BLaER1 (cell line): Measurements from ENCODE around the gene FBXL4.

Experiments used
- H3K27ac ChIP-seq: shearing (Covaris generic); formaldehyde crosslinking; 2 replicates; pipeline ENCODE4 v1.8.1; 2022
- H3K27me3 ChIP-seq: shearing (Covaris generic); formaldehyde crosslinking; 2 replicates; pipeline ENCODE4 v1.8.1; 2022
- H3K36me3 ChIP-seq: shearing (Covaris generic); formaldehyde crosslinking; 2 replicates; pipeline ENCODE4 v1.8.1; 2022
- H3K4me1 ChIP-seq: shearing (Covaris generic); formaldehyde crosslinking; 2 replicates; pipeline ENCODE4 v1.8.1; 2022
- H3K4me2 ChIP-seq: shearing (Covaris generic); formaldehyde crosslinking; 2 replicates; pipeline ENCODE4 v1.8.1; 2022
- H3K4me3 ChIP-seq: shearing (Covaris generic); formaldehyde crosslinking; 2 replicates; pipeline ENCODE4 v1.8.1; 2022
- H3K9ac ChIP-seq: shearing (Covaris generic); formaldehyde crosslinking; 2 replicates; pipeline ENCODE4 v1.8.1; 2022
- H3K9me3 ChIP-seq: shearing (Covaris generic); formaldehyde crosslinking; 2 replicates; pipeline ENCODE4 v1.8.1; 2022
- H4K20me1 ChIP-seq: shearing (Covaris generic); formaldehyde crosslinking; 2 replicates; pipeline ENCODE4 v1.8.1; 2022
- Cebpa-rat ChIP-seq: shearing (Covaris generic); IDR thresholded peaks from 2 replicates; pipeline ENCODE4 v1.8.1; 2022

Gene FBXL4

DNA sequence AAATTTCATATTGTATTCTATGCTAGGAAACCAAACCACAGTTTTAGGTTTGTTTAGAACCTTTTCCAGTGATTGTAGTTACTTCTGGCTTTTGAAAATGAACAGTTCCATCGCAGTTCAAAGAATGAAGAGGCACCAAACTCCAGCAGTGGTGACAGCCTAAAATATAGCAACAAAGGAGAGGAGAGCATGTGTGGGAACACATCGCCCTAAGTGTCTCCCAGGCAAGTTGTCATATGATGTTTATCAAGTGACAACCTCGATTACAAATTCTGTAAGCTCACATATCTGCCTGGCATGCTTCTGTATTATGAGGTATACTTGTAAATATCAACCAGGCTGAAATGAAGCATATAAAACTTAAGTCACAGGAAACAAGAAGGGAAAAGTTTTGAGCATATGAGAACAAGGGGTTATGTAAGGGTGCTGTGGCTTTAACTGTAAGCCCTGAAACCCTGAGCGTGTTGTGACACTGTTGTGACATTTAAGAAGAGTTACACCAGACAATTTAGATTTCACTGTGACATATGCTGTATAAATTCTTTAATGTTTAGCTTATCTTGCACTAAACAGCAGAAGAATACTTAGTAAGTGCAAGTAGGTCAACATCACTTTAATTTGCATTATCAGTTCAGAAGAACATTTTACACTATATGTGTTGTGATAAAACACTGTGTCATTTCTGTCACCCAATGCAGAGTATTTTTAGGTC lies 29.1 kb upstream of the FBXL4 start:
- no peaks in the 10 kb centered on the region for H3K9me3 ChIP-seq
- H3K36me3 ChIP-seq, result no peaks in the 10 kb centered on the region
- H3K27me3 ChIP-seq, result no peaks in the 10 kb centered on the region
- H3K27ac ChIP-seq, result no peak overlapping the region
- H3K4me3 ChIP-seq, result no peak overlapping the region
- no peaks in the 10 kb centered on the region for H4K20me1 ChIP-seq
- no peak for TF ChIP-seq Cebpa-rat
- H3K4me2 ChIP-seq, result no peak overlapping the region
- H3K9ac ChIP-seq, result no peak overlapping the region
- peaks cover 10% of the 10 kb centered on the region for H3K4me1 ChIP-seq

DNA sequence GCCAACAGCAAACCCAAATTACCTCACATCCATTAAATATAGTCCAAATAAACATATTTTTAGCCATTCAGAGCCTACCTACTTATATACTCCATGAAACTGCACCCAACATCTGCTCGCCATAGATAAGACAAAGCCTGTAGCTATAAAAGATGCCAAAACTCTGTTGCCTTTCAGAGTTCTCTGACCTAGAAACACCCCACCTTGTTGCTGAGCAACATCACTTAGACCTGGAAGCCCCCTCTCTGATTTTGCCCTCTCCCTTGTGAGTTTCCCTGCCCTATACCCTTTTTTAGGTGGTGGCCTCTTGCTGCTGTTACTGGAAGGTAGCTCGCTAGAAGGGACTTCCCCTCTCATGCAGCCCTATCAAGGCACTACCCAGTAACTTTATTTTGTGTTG lies 27.7 kb upstream of the FBXL4 start:
- Histone ChIP-seq H3K27me3 (no peaks in the 10 kb centered on the region), H3K36me3 (no peaks in the 10 kb centered on the region), H4K20me1 (no peaks in the 10 kb centered on the region), H3K4me3 (no peak overlapping the region), H3K9ac (no peak overlapping the region), H3K4me2 (no peak overlapping the region), H3K27ac (no peak overlapping the region), H3K9me3 (no peaks in the 10 kb centered on the region), H3K4me1 (peaks cover 10% of the 10 kb centered on the region)
- TF ChIP-seq Cebpa-rat, result no peak

DNA sequence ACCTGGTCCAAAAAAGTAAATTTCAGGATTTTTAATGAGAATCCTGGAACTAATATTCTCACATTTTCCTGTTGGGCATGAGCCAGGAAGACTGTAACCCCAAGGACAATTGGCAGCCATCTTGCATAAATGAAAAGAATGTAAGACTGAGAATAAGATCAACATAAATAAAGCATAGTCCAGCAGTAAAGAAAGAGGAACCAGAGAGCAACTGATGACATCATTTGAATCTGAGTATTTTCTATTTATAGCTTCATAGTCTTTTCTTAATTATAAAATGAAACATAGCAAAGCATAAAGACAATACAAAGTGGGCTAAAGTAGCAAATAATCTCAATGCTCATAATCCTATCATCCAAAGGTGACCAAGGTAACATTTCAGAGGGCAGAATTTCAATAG lies 26.6 kb upstream of the FBXL4 start:
- Histone ChIP-seq H3K4me3 (no peak overlapping the region), H3K9ac (no peak overlapping the region), H3K4me1 (peaks cover 10% of the 10 kb centered on the region), H4K20me1 (no peaks in the 10 kb centered on the region), H3K27ac (no peak overlapping the region), H3K36me3 (no peaks in the 10 kb centered on the region), H3K27me3 (no peaks in the 10 kb centered on the region), H3K4me2 (no peak overlapping the region), H3K9me3 (no peaks in the 10 kb centered on the region)
- no peak for TF ChIP-seq Cebpa-rat

DNA sequence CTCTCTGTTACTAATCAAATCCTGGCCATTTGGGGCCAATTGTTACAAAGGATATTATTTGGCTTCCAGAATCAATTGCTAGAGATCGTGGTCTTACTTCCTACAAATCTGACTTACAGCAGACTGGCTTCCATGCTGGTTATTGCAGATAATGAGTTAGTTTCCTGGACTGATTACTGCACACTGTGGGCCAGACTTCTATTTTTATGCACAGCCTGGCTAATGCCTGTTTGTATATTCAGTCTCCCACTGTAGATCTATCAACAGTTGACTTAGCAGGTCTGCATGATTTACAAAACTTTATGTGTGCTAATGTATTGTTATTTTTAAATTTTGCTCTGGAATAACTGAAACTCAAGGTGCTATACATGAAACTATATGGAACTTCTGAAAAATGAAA lies 25.8 kb upstream of the FBXL4 start:
- Histone ChIP-seq H3K27ac (no peak overlapping the region), H4K20me1 (no peaks in the 10 kb centered on the region), H3K36me3 (no peaks in the 10 kb centered on the region), H3K4me3 (no peak overlapping the region), H3K4me1 (peaks cover 4% of the 10 kb centered on the region), H3K9me3 (no peaks in the 10 kb centered on the region), H3K27me3 (no peaks in the 10 kb centered on the region), H3K9ac (no peak overlapping the region), H3K4me2 (no peak overlapping the region)
- TF ChIP-seq Cebpa-rat, result no peak

DNA sequence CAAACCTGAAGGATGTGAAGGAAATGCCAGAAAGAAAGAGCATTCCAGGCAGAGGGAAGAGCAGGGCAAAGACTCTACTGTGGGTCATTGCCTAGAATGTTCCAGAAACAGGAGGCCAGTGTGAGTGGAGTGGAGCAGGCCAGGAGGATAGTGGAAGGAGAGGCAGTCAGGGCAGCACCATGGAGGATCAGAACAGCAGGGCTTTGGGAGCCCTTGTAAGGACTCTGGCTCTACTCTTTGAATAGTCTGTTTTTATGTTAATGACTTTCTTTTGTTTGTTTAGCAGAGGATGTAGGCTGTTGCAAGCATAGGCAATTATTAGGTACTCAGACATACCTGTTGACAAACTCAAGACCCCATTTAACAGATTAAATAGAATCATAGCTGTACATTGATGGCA lies 23.6 kb upstream of the FBXL4 start:
- no peak overlapping the region for H3K4me2 ChIP-seq
- no peak overlapping the region for H3K4me3 ChIP-seq
- H3K4me1 ChIP-seq, result no peaks in the 10 kb centered on the region
- no peak overlapping the region for H3K9ac ChIP-seq
- no peaks in the 10 kb centered on the region for H3K27me3 ChIP-seq
- no peak overlapping the region for H3K27ac ChIP-seq
- no peak for TF ChIP-seq Cebpa-rat
- no peaks in the 10 kb centered on the region for H3K36me3 ChIP-seq
- no peaks in the 10 kb centered on the region for H4K20me1 ChIP-seq
- H3K9me3 ChIP-seq, result no peaks in the 10 kb centered on the region

DNA sequence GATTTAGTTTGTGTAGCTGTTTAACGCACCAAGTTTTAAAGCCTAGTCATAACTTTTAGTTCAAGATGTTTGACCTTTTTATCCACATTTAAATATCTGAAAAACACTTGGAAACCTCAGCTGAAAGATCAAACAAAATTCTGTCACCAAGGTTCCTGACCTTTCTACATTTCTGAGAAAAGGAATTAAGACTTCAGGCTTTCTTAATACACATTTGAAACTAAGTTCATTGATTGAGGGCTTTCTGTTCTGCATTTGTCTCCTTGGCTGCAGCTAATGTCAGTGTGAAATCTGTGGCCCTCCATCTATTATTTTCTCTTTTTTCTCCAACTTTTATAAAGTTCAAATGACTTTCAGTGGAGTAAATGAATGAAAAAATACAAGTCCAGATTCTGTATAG lies 22.7 kb upstream of the FBXL4 start:
- no peak for TF ChIP-seq Cebpa-rat
- Histone ChIP-seq H3K27me3 (no peaks in the 10 kb centered on the region), H3K9me3 (no peaks in the 10 kb centered on the region), H3K4me2 (no peak overlapping the region), H3K36me3 (no peaks in the 10 kb centered on the region), H3K4me3 (no peak overlapping the region), H3K9ac (no peak overlapping the region), H4K20me1 (no peaks in the 10 kb centered on the region), H3K4me1 (no peaks in the 10 kb centered on the region), H3K27ac (no peak overlapping the region)

DNA sequence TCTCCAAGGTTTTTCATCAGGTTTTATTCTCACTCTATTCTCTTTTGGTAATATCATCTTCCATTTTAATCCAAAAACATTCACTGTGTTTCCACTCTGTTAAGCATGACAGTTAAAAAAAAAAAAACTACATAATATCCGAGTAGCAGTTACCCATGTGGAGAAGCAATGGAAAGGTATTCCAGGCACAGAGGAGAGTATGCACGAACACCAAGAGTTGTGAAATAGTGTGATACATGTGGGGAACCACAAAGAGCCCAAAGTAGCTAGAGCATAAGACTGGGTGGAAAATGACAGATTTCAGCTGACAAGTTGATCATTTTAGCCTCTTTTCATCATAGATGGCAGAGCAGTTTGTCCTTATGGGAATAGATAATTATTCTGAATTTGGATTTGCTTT lies 19.9 kb upstream of the FBXL4 start:
- no peaks in the 10 kb centered on the region for H3K27me3 ChIP-seq
- H3K4me3 ChIP-seq, result no peak overlapping the region
- H3K4me1 ChIP-seq, result no peaks in the 10 kb centered on the region
- no peak overlapping the region for H3K4me2 ChIP-seq
- H3K27ac ChIP-seq, result no peak overlapping the region
- H3K9me3 ChIP-seq, result no peaks in the 10 kb centered on the region
- H4K20me1 ChIP-seq, result no peaks in the 10 kb centered on the region
- no peak for TF ChIP-seq Cebpa-rat
- no peak overlapping the region for H3K9ac ChIP-seq
- no peaks in the 10 kb centered on the region for H3K36me3 ChIP-seq

DNA sequence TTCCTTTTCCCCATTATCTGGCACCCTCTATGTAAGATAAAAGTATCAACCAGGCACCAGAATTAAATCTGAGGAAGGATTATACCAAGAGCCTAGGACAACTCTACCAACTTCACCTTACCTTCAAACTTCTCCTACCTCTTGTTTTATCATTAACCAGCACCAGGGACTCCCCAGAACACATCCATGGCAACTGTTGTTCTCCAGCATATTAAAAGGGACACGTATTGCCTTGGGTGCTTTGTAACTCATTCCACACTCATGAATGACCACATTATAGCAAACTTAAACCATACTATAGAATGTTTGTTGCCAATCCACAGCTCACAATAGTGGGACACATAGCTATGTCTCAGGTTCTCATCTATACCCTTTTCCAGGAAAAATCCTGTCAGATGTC lies 11.9 kb upstream of the FBXL4 start:
- Histone ChIP-seq H3K27ac (no peak overlapping the region), H3K4me3 (no peak overlapping the region), H4K20me1 (no peaks in the 10 kb centered on the region), H3K27me3 (no peaks in the 10 kb centered on the region), H3K4me2 (no peak overlapping the region), H3K9ac (no peak overlapping the region), H3K9me3 (no peaks in the 10 kb centered on the region), H3K36me3 (no peaks in the 10 kb centered on the region), H3K4me1 (no peaks in the 10 kb centered on the region)
- no peak for TF ChIP-seq Cebpa-rat

DNA sequence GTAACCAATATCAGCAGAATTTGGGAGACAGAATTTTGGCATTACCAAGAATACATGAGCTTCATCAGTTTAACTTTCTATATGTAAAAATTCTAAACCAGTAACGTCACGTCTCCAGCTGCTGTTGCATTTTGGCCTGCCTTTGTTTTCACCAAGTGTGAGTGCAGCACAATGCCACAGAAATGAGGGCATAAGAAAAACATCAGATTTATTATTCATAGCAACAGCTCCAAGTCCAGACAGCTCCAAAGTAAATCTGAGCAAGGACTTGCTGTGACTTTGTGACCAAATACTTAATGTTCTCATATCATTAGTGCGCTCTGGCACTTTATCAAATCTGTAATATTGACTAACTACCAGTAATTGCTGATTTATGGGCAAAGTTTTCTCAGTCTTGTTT lies 11.0 kb upstream of the FBXL4 start:
- Histone ChIP-seq H3K27me3 (no peaks in the 10 kb centered on the region), H3K9ac (no peak overlapping the region)
- no peak for TF ChIP-seq Cebpa-rat

DNA sequence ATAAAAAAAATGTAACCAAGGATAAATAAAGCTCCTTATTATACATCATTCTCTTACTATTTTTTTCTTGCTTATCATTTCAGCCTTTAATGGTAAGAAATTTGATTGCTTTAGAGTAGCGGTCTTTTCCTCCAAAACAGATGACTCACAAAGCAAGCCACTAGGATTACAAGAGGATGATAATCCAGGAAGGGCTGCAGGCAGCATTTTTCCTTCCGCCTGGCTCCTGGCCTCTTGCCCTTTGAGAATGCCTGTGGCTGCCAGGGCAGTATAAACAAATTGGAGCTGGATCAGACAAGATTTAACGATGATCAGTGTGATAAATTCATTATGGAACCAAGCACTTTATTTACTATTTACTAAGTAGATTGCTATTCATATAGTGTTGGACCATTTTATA lies 9.7 kb upstream of the FBXL4 start:
- Histone ChIP-seq H3K27ac (no peak overlapping the region), H3K27me3 (no peaks in the 10 kb centered on the region), H4K20me1 (no peaks in the 10 kb centered on the region), H3K9ac (no peak overlapping the region), H3K4me2 (no peak overlapping the region), H3K4me1 (no peaks in the 10 kb centered on the region), H3K4me3 (no peak overlapping the region), H3K36me3 (no peaks in the 10 kb centered on the region), H3K9me3 (no peaks in the 10 kb centered on the region)
- TF ChIP-seq Cebpa-rat, result no peak

More for the DNA sequence above, 11.0 kb upstream of the FBXL4 start:
- Histone ChIP-seq H4K20me1 (no peaks in the 10 kb centered on the region), H3K27ac (no peak overlapping the region), H3K4me3 (no peak overlapping the region), H3K36me3 (no peaks in the 10 kb centered on the region), H3K9me3 (no peaks in the 10 kb centered on the region), H3K4me2 (no peak overlapping the region), H3K4me1 (no peaks in the 10 kb centered on the region)

DNA sequence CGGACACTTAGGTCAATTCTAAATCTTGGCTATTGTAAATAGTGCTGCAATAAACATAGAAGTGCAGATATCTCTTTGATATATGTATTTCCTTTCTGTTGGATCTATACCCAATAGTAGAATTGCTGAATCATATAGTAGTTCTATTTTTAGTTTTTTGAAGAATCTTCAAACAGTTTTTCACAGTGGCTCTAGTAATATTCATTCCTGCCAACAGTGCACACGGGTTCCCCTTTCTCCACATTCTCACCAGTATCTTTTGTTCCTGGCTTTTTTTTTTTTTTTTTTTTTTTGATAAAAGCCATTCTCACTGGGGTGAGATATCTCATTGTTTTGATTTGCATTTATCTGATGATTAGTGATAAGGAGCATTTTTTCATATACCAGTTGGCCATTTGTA lies 1.8 kb upstream of the FBXL4 start:
- H3K4me2 ChIP-seq, result no peak overlapping the region
- H3K9ac ChIP-seq, result no peak overlapping the region
- H3K9me3 ChIP-seq, result no peaks in the 10 kb centered on the region; the same call in 1 of the 2 replicates
- H3K4me1 ChIP-seq, result peaks cover 22% of the 10 kb centered on the region
- peaks cover 19% of the 10 kb centered on the region for H4K20me1 ChIP-seq
- no peak overlapping the region for H3K4me3 ChIP-seq
- no peak for TF ChIP-seq Cebpa-rat
- no peaks in the 10 kb centered on the region for H3K36me3 ChIP-seq
- no peak overlapping the region for H3K27ac ChIP-seq
- H3K27me3 ChIP-seq, result no peaks in the 10 kb centered on the region
